SK-N-SH treated with all-trans-retinoic acid at 6 μM for 48 hours (cell line): ENCODE measurements around the gene MTCH1.

Experiments
- ATAC-seq: fragments of 200-7000 bp; cut with Tn5 transposase; 3 replicates; pipeline ENCODE4 v1.9.1; 2020; ENCODE audit warnings: mild to moderate bottlenecking, moderate library complexity
- ARNTL ChIP-seq: fragments of 450-650 bp; formaldehyde crosslinking; IDR thresholded peaks from 2 replicates; pipeline ENCODE4 v1.5.0; 2020; ENCODE audit warnings: low read depth, mild to moderate bottlenecking, moderate library complexity, borderline replicate concordance
- BACH2 ChIP-seq: fragments of 250-450 bp; sonication (Bioruptor Pico); IDR thresholded peaks from 2 replicates; pipeline ENCODE4 v1.9.0; 2021; ENCODE audit warnings: mild to moderate bottlenecking, borderline replicate concordance
- CSDC2 ChIP-seq: fragments of 250-450 bp; sonication (Bioruptor Pico); IDR thresholded peaks from 2 replicates; pipeline ENCODE4 v1.5.0; 2020; ENCODE audit warnings: mild to moderate bottlenecking, moderate library complexity
- CSRNP3 ChIP-seq: fragments of 250-450 bp; sonication (Bioruptor Pico); IDR thresholded peaks from 2 replicates; pipeline ENCODE4 v1.5.1; 2021; ENCODE audit warnings: mild to moderate bottlenecking, moderate library complexity
- ESRRG ChIP-seq: fragments of 250-450 bp; sonication (Bioruptor Pico); IDR thresholded peaks from 2 replicates; pipeline ENCODE4 v1.6.1; 2021; ENCODE audit warnings: mild to moderate bottlenecking
- GLIS3 ChIP-seq: fragments of 250-450 bp; sonication (Bioruptor Pico); IDR thresholded peaks from 2 replicates; pipeline ENCODE4 v1.5.0; 2020; ENCODE audit warnings: mild to moderate bottlenecking, moderate library complexity
- ISL1 ChIP-seq: fragments of 250-450 bp; sonication (Bioruptor Pico); IDR thresholded peaks from 2 replicates; pipeline ENCODE4 v2.1.2; 2022; ENCODE audit warnings: mild to moderate bottlenecking, moderate library complexity
- OSR1 ChIP-seq: fragments of 250-450 bp; sonication (Bioruptor Pico); IDR thresholded peaks from 2 replicates; pipeline ENCODE4 v1.8.0; 2022; ENCODE audit warnings: moderate library complexity, mild to moderate bottlenecking, inconsistent platforms
- PATZ1 ChIP-seq: fragments of 250-450 bp; sonication (Bioruptor Pico); IDR thresholded peaks from 2 replicates; pipeline ENCODE4 v1.8.0; 2020; ENCODE audit warnings: mild to moderate bottlenecking, moderate library complexity, borderline replicate concordance
- POU6F1 ChIP-seq: fragments of 250-450 bp; sonication (Bioruptor Pico); IDR thresholded peaks from 2 replicates; pipeline ENCODE4 v1.8.0; 2021; ENCODE audit warnings: low read depth, mild to moderate bottlenecking, moderate library complexity, borderline replicate concordance
- PPARA ChIP-seq: fragments of 250-450 bp; sonication (Bioruptor Pico); IDR thresholded peaks from 2 replicates; pipeline ENCODE4 v1.5.0; 2020; ENCODE audit warnings: mild to moderate bottlenecking, borderline replicate concordance
- RARB ChIP-seq: fragments of 250-450 bp; sonication (Bioruptor Pico); IDR thresholded peaks from 2 replicates; pipeline ENCODE4 v1.8.0; 2021; ENCODE audit warnings: mild to moderate bottlenecking, moderate library complexity
- SNAI2 ChIP-seq: fragments of 250-450 bp; sonication (Bioruptor Pico); IDR thresholded peaks from 2 replicates; pipeline ENCODE4 v1.5.0; 2020; ENCODE audit warnings: mild to moderate bottlenecking, moderate library complexity
- TCF4 ChIP-seq: fragments of 250-450 bp; sonication (Bioruptor Pico); IDR thresholded peaks from 2 replicates; pipeline ENCODE4 v1.8.0; 2021; ENCODE audit warnings: mild to moderate bottlenecking, moderate library complexity, borderline replicate concordance
- TOX ChIP-seq: fragments of 250-450 bp; sonication (Bioruptor Pico); IDR thresholded peaks from 2 replicates; pipeline ENCODE4 v1.8.0; 2021; ENCODE audit warnings: mild to moderate bottlenecking, moderate library complexity, borderline replicate concordance
- TSHZ2 ChIP-seq: fragments of 250-450 bp; sonication (Bioruptor Pico); IDR thresholded peaks from 2 replicates; pipeline ENCODE4 v1.5.0; 2020; ENCODE audit warnings: mild to moderate bottlenecking, moderate library complexity
- ZC3H10 ChIP-seq: fragments of 250-450 bp; sonication (Bioruptor Pico); IDR thresholded peaks from 2 replicates; pipeline ENCODE4 v1.5.1; 2021; ENCODE audit warnings: mild to moderate bottlenecking, moderate library complexity
- ZFP3 ChIP-seq: fragments of 250-450 bp; sonication (Bioruptor Pico); IDR thresholded peaks from 2 replicates; pipeline ENCODE4 v1.5.0; 2020; ENCODE audit warnings: mild to moderate bottlenecking, moderate library complexity
- ZFP30 ChIP-seq: fragments of 450-650 bp; formaldehyde crosslinking; IDR thresholded peaks from 2 replicates; pipeline ENCODE4 v1.5.0; 2022; ENCODE audit warnings: mild to moderate bottlenecking, moderate library complexity
- ZNF565 ChIP-seq: fragments of 450-650 bp; formaldehyde crosslinking; conservative IDR thresholded peaks from 2 replicates; pipeline ENCODE4 v1.5.0; 2020; ENCODE audit warnings: low read depth, mild to moderate bottlenecking, moderate library complexity
- ZNF70 ChIP-seq: fragments of 450-650 bp; formaldehyde crosslinking; IDR thresholded peaks from 2 replicates; pipeline ENCODE4 v1.5.0; 2020; ENCODE audit warnings: mild to moderate bottlenecking, moderate library complexity
- ZNF8 ChIP-seq: fragments of 450-650 bp; formaldehyde crosslinking; IDR thresholded peaks from 2 replicates; pipeline ENCODE4 v1.5.0; 2020; ENCODE audit warnings: mild to moderate bottlenecking, moderate library complexity

The MTCH1 gene

GRCh38 chr6:37033255-37033654 lies 47.3 kb upstream of the MTCH1 start:
- no peak for ATAC-seq
- TF ChIP-seq ZFP30 (CRISPR knock-in tag) (no peak), TOX (CRISPR knock-in tag) (no peak), ZC3H10 (CRISPR knock-in tag) (no peak), ZNF8 (no peak), ESRRG (CRISPR knock-in tag) (no peak), POU6F1 (CRISPR knock-in tag) (no peak), ZFP3 (CRISPR knock-in tag) (no peak), TCF4 (CRISPR knock-in tag) (no peak), SNAI2 (CRISPR knock-in tag) (no peak), BACH2 (no peak), TSHZ2 (CRISPR knock-in tag) (no peak), ARNTL (no peak), CSDC2 (no peak), PPARA (CRISPR knock-in tag) (no peak), RARB (CRISPR knock-in tag) (no peak), ISL1 (no peak), ZNF565 (CRISPR knock-in tag) (no peak), PATZ1 (CRISPR knock-in tag) (no peak), GLIS3 (CRISPR knock-in tag) (no peak)

GRCh38 chr6:37032239-37032638 lies 46.2 kb upstream of the MTCH1 start:
- no peak for TF ChIP-seq ZNF70 (CRISPR knock-in tag)
- TF ChIP-seq ZNF8: no peak
- ATAC-seq: no peak

GRCh38 chr6:37030599-37030998 lies 44.6 kb upstream of the MTCH1 start:
- no peak for ATAC-seq
- TF ChIP-seq ZNF565 (CRISPR knock-in tag) (no peak), ZNF8 (peak; percentile 100)

- TF ChIP-seq SNAI2 (CRISPR knock-in tag) (no peak), ZNF565 (CRISPR knock-in tag) (no peak), CSRNP3 (CRISPR knock-in tag) (no peak), ISL1 (no peak), TSHZ2 (CRISPR knock-in tag) (no peak), PATZ1 (CRISPR knock-in tag) (no peak), PPARA (CRISPR knock-in tag) (no peak), TCF4 (CRISPR knock-in tag) (no peak), ARNTL (no peak), ZFP30 (CRISPR knock-in tag) (no peak), ESRRG (CRISPR knock-in tag) (no peak), ZNF70 (CRISPR knock-in tag) (no peak), ZC3H10 (CRISPR knock-in tag) (no peak), OSR1 (CRISPR knock-in tag) (no peak), CSDC2 (no peak), ZFP3 (CRISPR knock-in tag) (no peak), GLIS3 (CRISPR knock-in tag) (no peak), RARB (CRISPR knock-in tag) (no peak), ZNF8 (no peak), BACH2 (no peak)
- peak; percentile 89 for ATAC-seq
These were observed 43.4 kb upstream of the MTCH1 start for GRCh38 chr6:37029249-37029971.
